ENCODE measurements around the gene NBL1.
"Not testable (repeated sequence)": the region's sequence is repeated elsewhere in the genome, so short reads cannot be mapped to it uniquely, and the experiment has no call there.

DNA sequence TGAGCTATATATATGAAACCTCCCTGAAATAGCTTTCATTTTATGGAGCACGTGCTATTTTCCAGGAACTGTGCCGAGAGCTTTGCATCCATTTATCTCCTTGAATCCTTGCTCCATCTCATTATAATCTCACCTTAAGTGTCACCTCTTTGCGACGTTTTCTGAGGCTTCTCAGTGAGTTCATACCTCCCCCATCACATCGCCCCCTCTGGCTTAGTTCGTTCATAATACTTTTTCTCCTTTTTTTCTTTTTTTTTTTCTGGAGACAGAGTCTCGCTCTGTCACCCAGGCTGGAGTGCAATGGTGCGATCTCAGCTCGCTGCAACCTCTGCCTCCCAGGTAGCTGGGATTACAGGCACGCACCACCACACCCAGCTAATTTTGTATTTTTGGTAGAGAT is 4.9 kb upstream of the NBL1 start:
- TF ChIP-seq, protein P1, sequence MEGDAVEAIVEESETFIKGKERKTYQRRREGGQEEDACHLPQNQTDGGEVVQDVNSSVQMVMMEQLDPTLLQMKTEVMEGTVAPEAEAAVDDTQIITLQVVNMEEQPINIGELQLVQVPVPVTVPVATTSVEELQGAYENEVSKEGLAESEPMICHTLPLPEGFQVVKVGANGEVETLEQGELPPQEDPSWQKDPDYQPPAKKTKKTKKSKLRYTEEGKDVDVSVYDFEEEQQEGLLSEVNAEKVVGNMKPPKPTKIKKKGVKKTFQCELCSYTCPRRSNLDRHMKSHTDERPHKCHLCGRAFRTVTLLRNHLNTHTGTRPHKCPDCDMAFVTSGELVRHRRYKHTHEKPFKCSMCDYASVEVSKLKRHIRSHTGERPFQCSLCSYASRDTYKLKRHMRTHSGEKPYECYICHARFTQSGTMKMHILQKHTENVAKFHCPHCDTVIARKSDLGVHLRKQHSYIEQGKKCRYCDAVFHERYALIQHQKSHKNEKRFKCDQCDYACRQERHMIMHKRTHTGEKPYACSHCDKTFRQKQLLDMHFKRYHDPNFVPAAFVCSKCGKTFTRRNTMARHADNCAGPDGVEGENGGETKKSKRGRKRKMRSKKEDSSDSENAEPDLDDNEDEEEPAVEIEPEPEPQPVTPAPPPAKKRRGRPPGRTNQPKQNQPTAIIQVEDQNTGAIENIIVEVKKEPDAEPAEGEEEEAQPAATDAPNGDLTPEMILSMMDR (conservative IDR thresholded peaks at IDR 0.05; ENCODE audit: low read depth, low read length) = not testable (repeated sequence)
- TF ChIP-seq SMC3 (IDR thresholded peaks at IDR 0.05; ENCODE audit: low read depth, low read length); POLR2A (IDR thresholded peaks at IDR 0.05; ENCODE audit: low read depth, low read length); MAZ (IDR thresholded peaks at IDR 0.05; ENCODE audit: borderline replicate concordance, low read depth, low read length); RAD21 (IDR thresholded peaks at IDR 0.05; ENCODE audit: low read length); CEBPB (IDR thresholded peaks at IDR 0.05; ENCODE audit: low read depth, low read length); RCOR1 (IDR thresholded peaks at IDR 0.05; ENCODE audit: insufficient replicate concordance, low read length): not testable (repeated sequence)
- TF ChIP-seq, protein P2, sequence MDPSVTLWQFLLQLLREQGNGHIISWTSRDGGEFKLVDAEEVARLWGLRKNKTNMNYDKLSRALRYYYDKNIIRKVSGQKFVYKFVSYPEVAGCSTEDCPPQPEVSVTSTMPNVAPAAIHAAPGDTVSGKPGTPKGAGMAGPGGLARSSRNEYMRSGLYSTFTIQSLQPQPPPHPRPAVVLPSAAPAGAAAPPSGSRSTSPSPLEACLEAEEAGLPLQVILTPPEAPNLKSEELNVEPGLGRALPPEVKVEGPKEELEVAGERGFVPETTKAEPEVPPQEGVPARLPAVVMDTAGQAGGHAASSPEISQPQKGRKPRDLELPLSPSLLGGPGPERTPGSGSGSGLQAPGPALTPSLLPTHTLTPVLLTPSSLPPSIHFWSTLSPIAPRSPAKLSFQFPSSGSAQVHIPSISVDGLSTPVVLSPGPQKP (IDR thresholded peaks at IDR 0.05; ENCODE audit: borderline replicate concordance, low read depth, low read length) = not testable (repeated sequence)

Data from IMR-90 (cell line).